GM18511 (cell line): ENCODE measurements around the gene PCNT.
"Not testable (repeated sequence)": the region's sequence is repeated elsewhere in the genome, so short reads cannot be mapped to it uniquely, and the experiment has no call there.

Experiments used
- ATAC-seq: cut with Tn5 transposase; IDR thresholded peaks from one replicate; pipeline ENCODE4 v1.9.1; 2021; ENCODE audit warnings: mild to moderate bottlenecking, moderate library complexity; ENCODE audit not compliant: unreplicated experiment

Gene PCNT

GRCh38 chr21:46439906-46440305, 116.0 kb downstream of the PCNT start:
- no peak for ATAC-seq

DNA sequence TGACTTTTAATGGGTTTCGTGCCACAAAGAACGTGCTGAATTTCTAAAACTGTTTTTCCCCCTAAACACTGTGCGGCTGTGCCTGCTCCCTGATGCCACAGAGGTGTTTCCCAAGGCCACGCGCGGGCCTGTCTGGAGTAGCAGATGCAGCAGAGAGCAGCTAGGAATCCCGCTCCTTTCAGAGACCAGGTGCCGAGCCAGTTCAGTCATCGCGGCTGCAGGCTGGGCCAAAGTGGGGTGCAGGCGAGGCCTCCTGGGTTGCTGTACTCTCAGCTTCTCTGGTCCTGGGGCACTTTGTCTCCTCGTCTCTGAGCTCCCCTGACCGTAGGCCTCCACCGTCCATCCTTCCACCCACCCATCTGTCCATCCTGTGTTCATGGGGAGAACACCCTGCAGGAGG, 117.4 kb downstream of the PCNT start:
- ATAC-seq, result no peak

- ATAC-seq, result no peak
These were observed 118.1 kb downstream of the PCNT start for GRCh38 chr21:46441961-46442498.

GRCh38 chr21:46442938-46443337, 119.0 kb downstream of the PCNT start:
- no peak for ATAC-seq

DNA sequence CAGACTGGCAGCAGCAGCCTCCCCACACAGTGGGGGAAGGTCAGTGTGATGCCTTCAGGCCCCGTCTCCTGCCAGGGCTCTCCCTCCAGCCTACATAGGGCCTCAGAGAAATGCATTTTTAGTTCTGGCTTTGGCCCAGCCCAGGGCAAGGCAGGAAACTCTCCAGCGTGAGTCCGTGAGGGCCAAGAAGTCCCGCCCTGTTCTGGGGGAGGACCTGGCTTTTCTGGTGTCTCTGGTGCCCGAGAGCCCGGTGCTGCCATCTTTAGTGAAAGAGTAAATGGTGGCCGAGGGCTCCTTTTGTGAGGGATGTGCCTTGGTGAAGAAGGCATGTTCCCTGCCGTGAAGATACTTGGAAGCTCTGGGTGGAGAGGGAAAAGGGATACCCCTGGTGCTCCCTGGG, 120.0 kb downstream of the PCNT start:
- ATAC-seq, result no peak

DNA sequence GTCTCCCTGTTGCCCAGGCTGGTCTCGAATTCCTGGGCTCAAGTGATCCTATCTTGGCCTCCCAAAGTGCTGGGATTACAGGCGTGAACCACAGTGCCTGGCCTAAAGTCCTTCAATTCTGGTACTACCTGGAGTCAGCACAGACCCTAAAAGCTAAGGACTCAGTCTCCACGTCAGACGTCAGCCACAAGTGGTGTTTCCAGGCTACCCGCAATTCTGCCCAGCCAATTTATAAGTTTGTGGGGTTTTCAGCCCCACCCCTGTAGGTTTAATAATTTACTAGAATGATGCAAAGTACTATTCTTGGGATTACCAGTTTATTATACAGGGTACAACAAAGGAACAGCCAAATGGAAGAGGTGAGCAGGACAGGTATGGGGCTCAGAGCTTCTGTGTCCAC, 124.2 kb downstream of the PCNT start:
- no peak for ATAC-seq

- ATAC-seq, result not testable (repeated sequence)
These were observed 124.9 kb downstream of the PCNT start for GRCh38 chr21:46448855-46449254.

DNA sequence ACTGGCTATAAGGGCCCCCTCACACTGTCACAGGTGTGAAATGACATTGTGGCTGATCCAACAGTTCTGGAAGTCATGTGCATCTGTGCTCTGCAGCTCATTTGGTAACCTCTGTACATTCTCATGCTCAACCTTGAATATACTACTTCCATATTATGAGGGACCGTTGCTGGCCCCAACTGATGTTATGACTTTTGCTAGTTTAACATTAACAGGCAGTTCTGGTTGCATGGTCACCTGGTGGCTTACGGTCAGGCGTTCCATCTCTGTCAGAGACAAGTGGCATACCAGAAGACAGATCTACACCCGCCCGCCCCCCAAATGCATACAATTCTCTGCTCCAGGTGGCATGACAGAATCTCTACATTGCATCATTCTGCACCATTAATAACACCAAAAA, 128.8 kb downstream of the PCNT start:
- ATAC-seq, result no peak

- no peak for ATAC-seq
These were observed 130.2 kb downstream of the PCNT start for GRCh38 chr21:46454142-46454541.

- ATAC-seq, result no peak
These were observed 130.9 kb downstream of the PCNT start for GRCh38 chr21:46454634-46455390.

DNA sequence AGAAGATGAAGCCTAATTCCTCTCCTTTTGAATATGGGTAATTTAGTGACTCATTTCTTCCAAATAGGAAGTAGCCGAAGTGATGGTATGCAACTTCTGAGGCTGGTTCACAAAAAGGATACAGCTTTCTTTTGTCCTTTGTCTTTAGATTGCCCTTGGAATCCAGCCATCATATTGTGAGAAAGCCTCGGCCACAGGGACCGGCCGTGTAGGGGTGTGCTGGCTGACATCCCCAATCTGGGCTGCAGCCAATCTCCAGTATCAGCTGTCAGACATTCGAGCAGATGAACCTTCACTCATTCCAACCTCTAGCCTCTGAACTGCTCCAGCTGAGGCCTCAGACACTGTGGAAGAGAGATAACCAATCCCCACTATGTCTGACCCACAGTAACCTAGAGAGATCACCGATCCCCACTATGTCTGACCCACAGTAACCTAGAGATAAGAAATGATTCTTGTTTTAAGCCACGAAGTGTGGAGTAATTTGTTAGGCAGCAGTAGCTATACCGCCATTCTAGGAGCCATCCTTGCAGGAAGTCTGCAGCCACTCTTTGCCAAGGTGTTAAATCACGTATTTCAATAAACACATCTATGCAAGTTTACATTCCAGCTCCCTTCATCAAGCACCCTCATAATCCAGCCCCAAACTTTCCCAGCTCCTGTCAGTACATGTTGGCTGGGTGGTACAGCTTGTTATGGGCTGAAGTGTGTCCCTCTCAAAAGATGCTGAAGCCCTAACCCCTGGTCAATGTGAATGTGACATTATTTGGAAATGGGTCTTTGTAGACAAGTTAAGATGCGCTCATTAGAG, 131.8 kb downstream of the PCNT start:
- ATAC-seq, result no peak

- ATAC-seq, result no peak
These were observed 132.8 kb downstream of the PCNT start for GRCh38 chr21:46456750-46457149.

DNA sequence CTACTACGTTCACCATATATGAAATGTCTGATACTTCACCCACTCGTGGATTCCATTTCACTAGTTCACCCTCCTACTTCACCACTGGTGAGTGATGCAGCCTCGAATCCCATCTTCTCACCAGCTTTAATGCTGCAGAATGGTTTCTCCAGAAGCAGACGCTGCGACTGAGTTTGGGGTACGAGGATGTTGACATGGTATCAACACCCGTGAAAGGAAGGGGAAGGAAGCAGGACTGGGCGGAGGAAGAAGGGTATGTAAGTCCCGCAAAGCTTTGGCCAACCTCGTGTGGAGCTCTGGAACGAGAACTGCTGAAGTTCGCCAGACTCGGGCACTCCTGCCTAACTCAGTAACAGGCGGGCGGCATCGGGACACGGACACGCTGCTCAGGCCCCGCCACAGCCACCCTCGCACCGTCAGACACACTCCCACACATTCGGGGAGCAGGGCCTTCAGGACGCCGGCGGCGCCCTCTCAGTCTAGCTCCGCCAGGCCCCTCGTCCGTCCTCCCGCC, 133.9 kb downstream of the PCNT start:
- peak; percentile 38 for ATAC-seq

DNA sequence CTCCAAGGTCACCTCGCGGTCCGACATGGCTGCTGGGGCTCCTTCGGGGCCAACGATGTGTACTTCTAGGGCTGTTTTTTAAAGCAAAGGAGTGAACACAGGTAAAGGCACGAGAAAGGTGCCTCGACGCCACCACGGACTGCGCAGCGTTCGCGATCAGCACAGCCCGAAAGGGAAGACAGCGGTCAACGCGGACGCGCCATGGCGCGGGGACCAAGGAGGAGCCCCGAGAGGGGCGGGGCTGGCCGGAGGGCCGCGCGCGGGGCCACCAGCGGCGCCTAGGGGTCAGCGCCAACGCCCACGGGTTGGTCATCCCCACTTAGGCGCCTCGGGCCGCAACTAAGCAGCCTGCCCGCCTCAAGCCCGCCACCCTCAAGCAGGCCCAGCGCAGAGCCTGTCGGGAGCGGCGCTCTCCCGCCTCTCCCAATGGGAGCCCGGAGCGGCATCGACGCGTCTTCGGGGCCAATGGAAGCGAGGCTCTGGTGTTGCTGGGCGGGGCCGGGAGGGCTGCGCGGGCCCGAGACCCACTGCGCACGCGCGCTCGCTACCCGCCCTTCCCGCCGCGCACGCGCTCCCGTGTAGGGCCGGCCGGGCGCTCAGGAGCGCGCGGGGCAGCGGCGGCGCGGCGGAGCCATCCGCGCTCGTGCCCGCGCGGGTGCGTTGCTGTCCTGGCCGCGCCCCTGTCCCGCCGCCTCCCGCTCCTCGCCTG, 134.5 kb downstream of the PCNT start, which contains the start of gene DIP2A:
TSS of gene DIP2A (plus strand) at position 577 of the 709 bp plus-strand sequence. CDS start 241 bp downstream, outside the sequence.
- ATAC-seq, result peak; percentile 93

DNA sequence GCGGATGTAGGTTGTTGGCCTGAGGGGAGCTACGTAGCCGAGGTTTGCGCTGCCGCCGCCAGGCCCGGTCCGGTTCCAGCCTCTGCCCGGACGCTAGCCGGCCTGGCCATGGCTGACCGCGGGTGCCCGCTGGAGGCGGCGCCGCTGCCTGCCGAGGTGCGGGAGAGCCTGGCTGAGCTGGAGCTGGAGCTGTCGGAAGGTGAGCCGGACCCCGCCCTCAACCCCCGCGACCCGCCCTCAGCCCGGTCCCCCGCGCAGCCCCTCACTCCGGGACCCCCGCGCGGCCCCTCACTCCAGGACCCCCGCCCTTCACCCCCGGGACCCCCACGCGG, 135.0 kb downstream of the PCNT start:
- ATAC-seq, result no peak

- ATAC-seq, result no peak
These were observed 135.6 kb downstream of the PCNT start for GRCh38 chr21:46459356-46460112.

- ATAC-seq, result no peak
These were observed 138.0 kb downstream of the PCNT start for GRCh38 chr21:46461909-46462308.

- ATAC-seq, result not testable (repeated sequence)
These were observed 141.2 kb downstream of the PCNT start for GRCh38 chr21:46465153-46465552.

GRCh38 chr21:46465651-46466050, 141.7 kb downstream of the PCNT start:
- ATAC-seq, result no peak

- no peak for ATAC-seq
These were observed 144.3 kb downstream of the PCNT start for GRCh38 chr21:46468108-46468774.
